Fibroblast of skin of back (primary cell): ENCODE measurements around the gene PLA1A.

Experiments used
- DNase-seq: peaks from one replicate; pipeline ENCODE4 v3.0.0-alpha.2; 2013

PLA1A gene

GRCh38 chr3:119609301-119609700 is 11.6 kb downstream of the PLA1A start:
- DNase-seq: no peak

GRCh38 chr3:119611664-119612063 is 14.0 kb downstream of the PLA1A start:
- DNase-seq: no peak

DNA sequence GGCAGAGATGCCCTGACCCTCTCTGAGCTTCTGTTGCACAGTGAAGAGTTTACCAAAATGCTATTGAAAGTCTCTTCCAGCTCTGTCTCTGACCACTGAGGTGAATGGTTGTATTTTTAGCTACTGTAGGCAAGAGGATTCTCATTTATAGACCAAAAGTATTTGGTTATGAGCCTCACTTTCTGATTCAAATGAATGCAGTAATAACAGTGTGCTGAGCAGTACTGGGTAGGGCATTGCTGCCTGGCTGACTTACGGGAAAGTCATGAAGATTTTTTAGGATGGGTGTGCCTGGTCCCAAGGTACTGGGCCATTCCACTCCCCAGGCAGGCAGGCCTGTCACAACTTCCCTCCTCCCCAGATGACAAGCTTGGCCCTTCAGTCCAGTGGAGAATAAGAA is 15.5 kb downstream of the PLA1A start:
- no peak for DNase-seq

DNA sequence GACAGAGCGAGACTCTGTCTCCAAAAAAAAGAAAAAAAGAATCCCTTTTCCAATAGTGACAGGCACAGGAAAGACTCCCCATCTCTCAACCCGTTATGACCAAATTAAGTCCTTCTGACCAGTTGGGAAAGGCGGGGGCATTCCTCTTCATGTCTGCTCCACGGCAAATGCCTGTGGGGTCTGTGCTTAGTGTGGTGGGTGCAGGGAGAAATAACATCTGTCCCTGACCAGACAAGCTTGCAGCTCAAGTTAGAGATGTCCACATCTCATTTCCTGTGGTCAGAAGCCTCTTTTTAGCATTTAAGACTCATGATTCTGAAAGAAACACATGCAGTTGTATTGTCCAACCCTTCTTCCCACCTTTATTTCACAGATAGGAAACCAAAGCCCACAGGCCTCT is 16.2 kb downstream of the PLA1A start:
- DNase-seq: no peak

GRCh38 chr3:119616056-119616455 is 18.4 kb downstream of the PLA1A start:
- no peak for DNase-seq

DNA sequence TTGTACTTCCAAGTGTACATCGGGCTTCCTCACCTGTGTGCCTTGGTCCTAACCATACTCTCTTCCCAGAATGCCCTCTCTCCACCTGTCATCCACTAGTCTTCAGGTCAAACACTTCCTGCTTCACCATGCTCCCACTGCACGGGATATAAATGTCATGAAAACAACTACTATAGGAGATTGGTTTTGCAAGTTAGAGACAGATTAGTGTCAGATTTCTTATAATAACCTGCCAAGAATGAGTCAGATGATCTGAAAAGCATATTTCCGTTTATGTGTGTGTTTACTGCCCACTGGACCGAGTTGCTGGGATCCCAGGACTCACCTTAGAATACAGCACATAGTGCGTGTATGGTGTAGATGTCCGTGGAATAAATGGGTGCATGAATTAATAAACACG is 21.4 kb downstream of the PLA1A start:
- no peak for DNase-seq

DNA sequence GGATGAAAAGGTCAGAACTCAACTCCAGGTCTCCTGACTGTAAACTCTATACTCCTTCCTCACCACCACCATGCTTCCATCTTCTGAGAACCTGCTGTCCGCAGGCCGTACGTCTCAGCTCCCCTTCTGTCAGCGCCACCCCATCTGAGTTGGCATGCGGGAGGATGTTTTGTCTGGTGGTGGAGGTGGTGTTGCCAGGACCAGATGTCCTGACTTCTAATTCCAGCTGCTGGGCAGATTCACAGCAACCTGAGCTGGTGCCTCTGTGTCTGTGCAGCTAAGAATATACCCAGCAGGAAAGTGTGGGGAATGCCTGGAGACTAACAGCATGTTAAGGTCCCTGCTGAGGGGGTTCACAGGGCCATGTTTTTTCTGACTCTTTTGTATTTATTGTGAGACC is 23.2 kb downstream of the PLA1A start:
- no peak for DNase-seq

- no peak for DNase-seq
Measured at GRCh38 chr3:119624002-119624720, 26.5 kb downstream of the PLA1A start.

- DNase-seq: peak; percentile 36
Measured at GRCh38 chr3:119625451-119626153, 27.9 kb downstream of the PLA1A start.

DNA sequence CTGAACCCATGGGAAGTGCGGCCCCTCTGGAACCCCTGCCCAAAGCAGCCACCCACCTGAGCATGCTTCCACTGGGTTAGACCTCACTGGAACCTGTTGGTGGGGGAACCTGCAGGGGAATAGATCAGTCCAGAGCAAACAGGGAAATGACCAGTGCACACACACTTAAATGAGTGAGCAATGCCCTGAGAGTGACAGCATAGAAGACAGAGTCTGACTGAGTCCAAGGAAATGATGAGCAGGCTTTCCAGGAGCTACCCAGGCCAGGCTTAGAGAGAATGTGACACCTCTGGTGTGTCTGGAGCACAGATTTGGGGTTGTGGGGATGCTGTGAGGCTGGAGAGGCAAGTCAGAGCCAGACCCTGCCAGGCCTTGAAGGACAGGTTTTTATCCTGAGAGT is 28.5 kb downstream of the PLA1A start:
- DNase-seq: no peak

DNA sequence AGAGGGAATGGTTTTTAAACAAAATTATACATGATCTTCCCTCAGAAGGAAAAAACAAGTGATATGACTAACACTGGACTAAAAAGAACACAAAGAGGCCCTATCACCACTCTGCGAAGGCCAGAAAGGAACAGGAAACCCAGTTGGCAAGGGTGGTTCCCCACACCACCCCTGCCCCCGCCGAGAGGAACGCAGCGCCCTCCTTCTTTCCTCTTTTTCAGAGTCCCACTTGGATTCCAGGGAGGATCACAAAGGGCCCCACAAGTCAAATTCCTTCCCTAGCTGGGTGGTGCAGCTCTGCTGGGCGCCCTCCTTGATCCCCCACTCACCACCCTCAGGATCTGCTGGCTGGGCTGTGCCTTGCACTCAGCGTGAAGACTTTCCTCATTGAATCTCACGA is 29.8 kb downstream of the PLA1A start:
- DNase-seq: no peak

- DNase-seq: no peak
Measured at GRCh38 chr3:119628390-119628789, 30.7 kb downstream of the PLA1A start.

DNA sequence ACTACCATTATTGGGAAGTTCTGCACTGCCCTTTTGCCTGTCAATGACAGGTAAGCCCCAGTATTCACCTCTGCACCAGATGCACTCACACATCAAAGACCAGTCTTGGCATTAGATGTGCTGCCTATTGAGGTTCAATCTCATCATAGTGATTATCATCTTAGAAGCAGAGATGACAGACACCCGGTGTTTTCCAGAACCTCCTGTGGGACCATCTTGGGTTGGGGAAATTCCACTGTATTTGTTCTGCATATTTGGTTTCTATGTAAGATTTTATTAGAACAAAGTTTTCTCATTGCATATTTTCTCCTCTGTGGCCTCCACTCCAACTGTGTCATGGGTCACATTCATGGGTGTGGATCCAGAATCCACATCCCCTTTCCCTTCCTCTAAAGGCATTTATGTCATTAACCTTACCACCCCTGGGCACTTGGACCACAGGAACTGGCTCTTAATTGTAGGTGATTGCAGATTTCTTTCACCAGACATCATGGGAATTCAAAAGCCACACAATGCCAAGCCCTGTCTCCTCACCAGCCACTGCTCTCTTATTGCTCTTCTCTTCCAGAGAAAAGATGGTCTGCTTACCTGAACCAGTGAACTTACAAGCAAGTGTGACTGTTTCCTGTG is 31.2 kb downstream of the PLA1A start:
- DNase-seq: peak; percentile 63

DNA sequence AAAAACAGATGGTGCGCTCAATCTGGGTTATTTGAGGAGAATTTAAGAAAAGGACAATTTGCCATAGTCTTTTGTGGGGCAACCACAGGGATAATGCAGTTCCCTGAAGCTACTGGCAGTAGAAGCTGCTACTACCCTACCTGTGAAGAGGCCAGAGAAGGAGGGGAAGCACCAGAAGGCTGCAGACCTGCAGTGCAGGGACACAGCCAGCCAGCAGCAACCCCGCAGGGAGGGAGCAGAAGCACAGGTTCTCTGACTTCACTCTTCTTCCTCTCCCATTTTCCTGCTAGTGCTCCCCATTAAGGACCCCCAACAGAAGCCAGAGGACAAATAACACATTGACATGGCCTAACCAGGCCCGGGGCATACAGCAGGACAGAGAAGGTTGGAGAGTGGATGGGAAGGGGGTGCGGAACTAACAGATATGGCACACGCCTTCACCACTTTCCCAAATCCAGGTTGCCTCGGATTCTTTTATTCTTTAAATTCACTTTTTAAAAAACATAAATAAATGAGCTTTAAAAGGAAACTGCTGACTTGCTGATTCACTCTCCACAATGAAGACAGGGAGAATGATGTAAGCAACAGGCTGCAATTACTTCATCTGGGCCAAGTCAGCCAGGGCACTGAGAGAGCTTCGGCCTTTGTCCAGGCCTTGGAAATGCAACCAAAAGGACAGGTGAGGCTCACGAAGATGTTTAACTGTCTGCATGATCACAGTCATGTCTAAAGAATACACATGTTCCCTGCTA is 32.6 kb downstream of the PLA1A start:
- DNase-seq: peak; percentile 69

GRCh38 chr3:119630880-119631329 is 33.2 kb downstream of the PLA1A start:
- no peak for DNase-seq

- peak; percentile 35 for DNase-seq
Measured at GRCh38 chr3:119631516-119631915, 33.8 kb downstream of the PLA1A start.

DNA sequence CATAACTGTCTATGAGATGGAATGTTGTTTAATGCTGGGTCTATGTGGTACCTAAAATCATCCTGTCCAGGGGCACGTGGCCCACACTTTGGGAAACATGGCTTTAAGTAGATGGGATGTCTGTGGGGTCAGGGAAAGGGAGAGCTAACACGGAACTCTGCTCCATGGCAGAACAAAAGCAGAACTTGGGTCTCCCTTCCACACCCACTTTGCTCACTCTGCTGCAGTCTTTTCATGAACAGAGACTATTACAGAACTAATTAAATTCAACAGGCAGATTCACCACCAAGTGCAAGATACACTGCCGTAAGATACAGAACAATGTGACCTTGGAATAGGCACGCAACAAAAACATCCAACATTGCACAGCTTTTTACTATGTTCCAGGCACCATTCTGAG is 34.5 kb downstream of the PLA1A start:
- DNase-seq: peak; percentile 46

- DNase-seq: no peak
Measured at GRCh38 chr3:119632829-119633228, 35.1 kb downstream of the PLA1A start.

- DNase-seq: no peak
Measured at GRCh38 chr3:119635719-119636118, 38.0 kb downstream of the PLA1A start.

GRCh38 chr3:119636249-119636648 is 38.6 kb downstream of the PLA1A start:
- no peak for DNase-seq

DNA sequence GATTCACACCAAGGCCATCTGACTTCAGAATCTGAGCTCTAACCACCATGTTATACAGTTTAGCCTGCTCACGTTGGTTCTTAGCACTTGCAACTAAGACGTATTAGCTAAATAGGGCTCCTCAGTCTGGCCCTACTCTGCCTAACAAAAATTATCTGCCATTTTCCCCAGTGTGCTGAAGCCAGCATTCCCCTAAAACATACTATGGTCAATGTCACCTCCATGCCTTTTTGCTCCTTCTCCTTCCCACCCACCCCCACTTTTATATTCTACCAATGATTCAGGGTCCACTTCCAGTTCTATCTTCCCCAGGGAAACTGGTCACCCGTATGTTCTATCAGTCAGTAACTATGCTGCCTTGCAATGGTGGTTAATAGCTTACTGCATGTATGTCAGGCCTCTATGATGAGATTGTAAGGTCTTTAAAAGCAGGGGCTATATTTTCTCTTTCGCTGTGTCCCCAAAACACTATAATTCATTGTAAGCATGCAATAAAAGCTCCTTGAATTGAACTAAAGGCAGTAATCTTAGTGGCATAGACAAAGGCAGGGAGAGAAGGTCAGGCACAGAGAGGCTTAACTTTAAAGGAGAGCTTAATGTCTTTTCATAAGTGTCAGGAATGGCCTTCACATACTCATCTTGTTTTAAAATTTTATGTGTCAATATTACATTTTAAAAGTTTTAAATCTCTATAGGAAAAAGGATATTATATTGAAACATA is 39.4 kb downstream of the PLA1A start:
- DNase-seq: no peak
